Loucy (cell line): ENCODE measurements around the gene TRIM3.

Experiments used
- H2AFZ ChIP-seq: fragments of 200-600 bp; sonication (generic); 2 replicates; pipeline ENCODE4 v1.6.0; 2016; ENCODE audit warnings: antibody characterized with exemption, mild to moderate bottlenecking, low read length, moderate library complexity
- H3F3A ChIP-seq: fragments of 200-600 bp; 2 replicates; pipeline ENCODE4 v1.6.0; 2016; ENCODE audit warnings: antibody characterized with exemption, low read depth, mild to moderate bottlenecking
- H3K27me3 ChIP-seq: fragments of 200-600 bp; sonication (generic); 2 replicates; pipeline ENCODE4 v1.6.1; 2014; ENCODE audit warnings: low read length, mild to moderate bottlenecking; ENCODE audit not compliant: insufficient read depth, poor library complexity, severe bottlenecking
- H3K36me3 ChIP-seq: fragments of 200-600 bp; sonication (generic); 2 replicates; pipeline ENCODE4 v1.6.1; 2016; ENCODE audit warnings: low read length; ENCODE audit not compliant: insufficient read depth
- H3K4me1 ChIP-seq: fragments of 200-600 bp; sonication (generic); 2 replicates; pipeline ENCODE4 v1.5.1; 2014; ENCODE audit warnings: low read length, mild to moderate bottlenecking; ENCODE audit not compliant: insufficient read depth, poor library complexity, severe bottlenecking
- H3K4me2 ChIP-seq: fragments of 200-600 bp; sonication (generic); 2 replicates; pipeline ENCODE4 v1.6.0; 2014; ENCODE audit warnings: antibody characterized with exemption, low read length, low read depth, mild to moderate bottlenecking; ENCODE audit not compliant: poor library complexity, severe bottlenecking
- H3K4me3 ChIP-seq: fragments of 200-600 bp; sonication (generic); 2 replicates; pipeline ENCODE4 v1.5.1; 2014; ENCODE audit warnings: low read length, mild to moderate bottlenecking, mixed read lengths; ENCODE audit not compliant: poor library complexity, severe bottlenecking
- H3K79me2 ChIP-seq: fragments of 200-600 bp; sonication (generic); 2 replicates; pipeline ENCODE4 v1.6.1; 2014; ENCODE audit warnings: low read length; ENCODE audit not compliant: insufficient read depth
- H3K9ac ChIP-seq: fragments of 200-600 bp; sonication (generic); 2 replicates; pipeline ENCODE4 v1.6.0; 2014; ENCODE audit warnings: mild to moderate bottlenecking, low read depth, low read length, moderate library complexity; ENCODE audit not compliant: poor library complexity, severe bottlenecking
- H3K9me2 ChIP-seq: fragments of 200-600 bp; sonication (generic); replicated peaks from 2 replicates; pipeline ENCODE4 v1.6.1; 2016; ENCODE audit warnings: low read depth, low read length, mixed read lengths
- H3K9me3 ChIP-seq: fragments of 200-600 bp; sonication (generic); 2 replicates; pipeline ENCODE4 v1.6.1; 2014; ENCODE audit warnings: mild to moderate bottlenecking, antibody characterized with exemption, low read length, low read depth; ENCODE audit not compliant: insufficient read depth
- H4K20me1 ChIP-seq: fragments of 200-600 bp; sonication (generic); 2 replicates; pipeline ENCODE4 v1.6.0; 2014; ENCODE audit warnings: antibody characterized with exemption, low read length, mild to moderate bottlenecking; ENCODE audit not compliant: insufficient read depth, poor library complexity, severe bottlenecking
- CTCF ChIP-seq: fragments of 200-600 bp; sonication (generic); conservative IDR thresholded peaks from 2 replicates; pipeline ENCODE4 v1.5.1; 2014; ENCODE audit warnings: mild to moderate bottlenecking, antibody characterized with exemption, low read length
- EZH2phosphoT487 ChIP-seq: fragments of 200-600 bp; IDR thresholded peaks from 2 replicates; pipeline ENCODE4 v1.6.1; 2018; ENCODE audit warnings: antibody characterized with exemption, mild to moderate bottlenecking, moderate library complexity, borderline replicate concordance

TRIM3 gene

GRCh38 chr11:6448574-6448973, 25.2 kb downstream of the TRIM3 start:
- Histone ChIP-seq H3K27me3 (no peaks in the 10 kb centered on the region), H3K4me1 (no peaks in the 10 kb centered on the region), H3K9ac (no peak overlapping the region), H3K9me2 (no peaks in the 10 kb centered on the region), H3K79me2 (no peaks in the 10 kb centered on the region), H3K36me3 (no peaks in the 10 kb centered on the region; the same call in 1 of the 2 replicates), H3K9me3 (no peaks in the 10 kb centered on the region), H4K20me1 (no peaks in the 10 kb centered on the region), H3K4me2 (no peak overlapping the region), H2AFZ (no peak overlapping the region), H3K4me3 (no peak overlapping the region), H3F3A (no peaks in the 10 kb centered on the region)
- TF ChIP-seq EZH2phosphoT487 (no peak), CTCF (no peak)

DNA sequence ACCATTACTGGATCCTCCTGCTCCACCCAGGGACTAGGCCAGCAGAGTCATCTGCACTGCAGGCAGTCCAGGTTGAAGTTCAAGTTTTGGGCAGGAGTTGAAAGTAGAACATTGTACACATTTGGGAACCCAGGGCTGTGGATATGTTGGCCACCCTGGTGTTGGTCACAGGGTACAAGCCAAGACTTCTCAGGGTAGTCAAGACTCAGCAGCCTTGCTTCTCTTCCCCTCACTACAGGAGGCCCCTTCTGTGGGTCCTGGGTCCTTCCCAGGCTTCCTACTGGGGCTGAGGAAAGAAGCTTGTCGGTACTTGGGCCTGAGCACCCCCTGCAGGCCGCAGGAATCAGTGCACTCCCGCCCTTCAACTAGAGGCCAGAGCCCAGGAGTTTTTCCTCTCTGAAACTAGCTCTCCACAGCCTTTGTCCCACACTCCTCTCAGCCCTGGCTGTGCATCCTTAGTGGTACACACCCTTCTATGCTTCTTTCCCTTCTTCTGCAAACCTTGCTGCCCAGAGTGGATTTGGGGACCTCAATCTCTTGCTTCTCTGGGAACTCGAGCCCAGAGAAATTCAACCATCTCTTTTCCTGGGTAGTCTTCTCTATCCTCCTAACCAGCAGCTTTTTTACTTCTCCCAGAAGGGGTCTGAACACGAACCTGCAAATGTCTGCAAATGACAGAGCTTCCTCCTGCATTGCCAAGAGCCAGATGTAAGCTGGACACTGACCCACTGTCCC, 30.3 kb downstream of the TRIM3 start:
- Histone ChIP-seq H3K4me3 (no peak overlapping the region), H3K36me3 (no peaks in the 10 kb centered on the region), H4K20me1 (no peaks in the 10 kb centered on the region), H2AFZ (peak overlapping the region; percentile 47), H3K4me1 (peaks cover 10% of the 10 kb centered on the region), H3K9me2 (no peaks in the 10 kb centered on the region), H3K9ac (no peak overlapping the region), H3K4me2 (no peak overlapping the region), H3K79me2 (no peaks in the 10 kb centered on the region), H3K9me3 (no peaks in the 10 kb centered on the region), H3F3A (no peaks in the 10 kb centered on the region), H3K27me3 (no peaks in the 10 kb centered on the region)
- TF ChIP-seq EZH2phosphoT487 (no peak), CTCF (peak; percentile 92)

DNA sequence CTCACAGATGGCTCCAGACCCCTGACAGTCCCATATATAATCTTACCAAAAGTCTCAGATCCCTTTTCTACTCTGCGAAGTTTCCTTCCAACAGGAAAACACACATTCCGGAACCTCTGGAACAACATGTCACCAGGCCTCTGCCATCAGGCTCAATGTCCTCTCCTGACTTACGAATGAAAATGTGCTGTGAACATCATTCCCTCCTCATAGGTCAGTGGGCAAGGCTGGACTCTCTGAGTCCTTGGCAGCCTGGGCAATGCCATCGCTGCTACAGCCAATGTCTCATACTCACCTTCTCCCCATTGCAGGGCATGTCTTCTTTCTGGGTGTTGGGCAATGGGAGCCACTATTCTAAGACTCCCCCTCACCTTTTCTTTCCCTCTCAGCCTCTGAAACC, 31.3 kb downstream of the TRIM3 start:
- H3K9me2 ChIP-seq: no peaks in the 10 kb centered on the region
- no peak overlapping the region for H3K9ac ChIP-seq
- no peak overlapping the region for H3K4me2 ChIP-seq
- H3K9me3 ChIP-seq: no peaks in the 10 kb centered on the region
- no peak overlapping the region for H2AFZ ChIP-seq
- H3F3A ChIP-seq: no peaks in the 10 kb centered on the region
- H3K79me2 ChIP-seq: no peaks in the 10 kb centered on the region
- TF ChIP-seq CTCF (no peak), EZH2phosphoT487 (no peak)
- no peaks in the 10 kb centered on the region for H3K36me3 ChIP-seq
- H4K20me1 ChIP-seq: no peaks in the 10 kb centered on the region
- H3K4me3 ChIP-seq: no peak overlapping the region
- no peaks in the 10 kb centered on the region for H3K27me3 ChIP-seq
- H3K4me1 ChIP-seq: peaks cover 20% of the 10 kb centered on the region
